Testis (tissue), 3 donors: Measurements from ENCODE around the gene KIR3DL2. TPM values are rescaled to one million over a fixed set of nuclear protein-coding genes. Genes with fewer than 3 reads are reported as not detected.
"Not testable (repeated sequence)": the region's sequence is repeated elsewhere in the genome, so short reads cannot be mapped to it uniquely, and the experiment has no call there.

Experiments
- DNase-seq: peaks from one replicate; pipeline ENCODE4 v3.0.0-alpha.2; 2019
- H3K27ac ChIP-seq, 2 donors: fragments of 200-600 bp; sonication (generic); one replicate each; pipeline ENCODE4 v1.5.1; 2019
- H3K27me3 ChIP-seq: fragments of 200-600 bp; sonication (generic); one replicate; pipeline ENCODE4 v1.5.1; 2019
- H3K36me3 ChIP-seq: fragments of 200-600 bp; sonication (generic); one replicate; pipeline ENCODE4 v1.5.1; 2017; ENCODE audit warnings: low read depth; ENCODE audit errors: missing control alignments
- H3K4me1 ChIP-seq: fragments of 200-600 bp; sonication (generic); one replicate; pipeline ENCODE4 v1.5.1; 2019
- H3K4me3 ChIP-seq, 2 donors: fragments of 200-600 bp; sonication (generic); one replicate each; pipeline ENCODE4 v1.5.1; 2017 to 2019
- H3K9me3 ChIP-seq: fragments of 200-600 bp; sonication (generic); one replicate; pipeline ENCODE4 v1.5.1; 2017
- CTCF ChIP-seq, 3 experiments: fragments of 450-650 bp in 2 of 3; fragments of 200-600 bp in 1 of 3; sonication (generic) in 1 of 3; IDR thresholded peaks; one replicate each; pipeline ENCODE4 v1.5.1; 2016 to 2019; ENCODE audit warnings: antibody characterized with exemption in 3 of 3, mild to moderate bottlenecking in 2 of 3, moderate library complexity in 1 of 3
- POLR2A ChIP-seq: fragments of 450-650 bp; IDR thresholded peaks from one replicate; pipeline ENCODE4 v1.6.1; 2017; ENCODE audit warnings: antibody characterized with exemption, mild to moderate bottlenecking, moderate library complexity
- WGBS, 2 donors: methylation state at CpG; one replicate each; pipeline ENCODE4 v1.1.5; 2018; 5-methylcytosine and 5-hydroxymethylcytosine counted together
- intact Hi-C: fragments of 100-400 bp; cut with DNase I; formaldehyde crosslinking; loops from one replicate; pipeline ENCODE4 v1.15.1; 2023; ENCODE audit warnings: low total_unique reads
- polyA plus RNA-seq: library from polyadenylated mRNA; stranded (reverse); fragments of 350-450 nt; fragmentation: Illumina TruSeq; extraction: RNeasy Lipid Tissue Mini Kit (QIAGEN cat#74804); gene quantifications from one replicate; pipeline ENCODE4 v1.2.3, GENCODE V29; 2014; ENCODE audit warnings: low read depth, low replicate concordance; ENCODE audit not compliant: insufficient read depth
- total RNA-seq, 2 donors: library from RNA; depleted of rRNA; stranded (reverse); fragments of >200 nt; gene quantifications; one replicate each; pipeline ENCODE4 v1.2.3, GENCODE V29; 2016

The KIR3DL2 gene
- total and polyA plus RNA-seq, 3 donors from 2014 or later = not detected

DNA sequence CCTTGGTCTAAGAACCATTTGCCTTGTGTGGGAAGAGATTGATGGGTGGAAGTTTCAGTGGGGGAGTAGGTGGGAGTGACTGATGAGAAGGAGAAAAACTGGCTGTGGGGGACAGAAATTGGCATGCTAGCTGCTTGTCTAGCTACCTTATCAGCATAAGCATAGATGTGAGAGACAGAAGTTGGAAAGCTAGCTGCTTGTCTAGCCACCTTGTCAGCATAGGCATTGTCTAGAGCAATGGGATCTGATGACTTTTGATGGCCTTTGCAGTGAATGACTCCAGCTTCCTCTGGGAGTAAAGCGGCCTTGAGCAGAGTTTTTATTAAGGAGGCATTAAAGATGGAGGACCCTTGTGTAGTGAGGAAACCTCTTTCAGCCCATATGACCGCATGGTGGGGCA, 45.8 kb downstream of the KIR3DL2 start:
- DNase-seq = no peak

DNA sequence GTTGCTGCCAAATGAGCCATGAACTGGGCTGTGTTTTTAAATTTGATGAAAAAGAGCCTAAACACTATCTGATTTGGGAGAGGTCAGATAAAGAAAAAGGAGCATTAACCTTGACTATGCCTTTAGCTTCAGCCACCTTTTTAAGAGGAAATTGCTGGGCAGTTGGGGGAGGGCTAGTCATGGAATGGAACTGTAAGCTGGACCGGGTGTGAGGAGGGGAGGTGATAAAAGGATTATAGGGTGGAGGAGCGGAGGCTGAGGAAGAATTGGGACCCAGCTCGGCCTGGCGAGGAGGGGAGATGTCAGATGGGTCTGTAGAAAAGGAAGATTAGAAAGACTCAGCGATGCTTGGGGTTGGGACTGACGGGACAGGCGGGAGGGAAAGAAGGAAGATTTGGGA, 48.4 kb downstream of the KIR3DL2 start:
- H3K36me3 ChIP-seq, H3K4me1 ChIP-seq, H3K4me3 ChIP-seq, H3K9me3 ChIP-seq, H3K27me3 ChIP-seq, H3K27ac ChIP-seq, intact Hi-C loops, DNase-seq: not testable (repeated sequence)
- 79 to 85% methylated on average over 7 of the region's 7 CpGs for WGBS, 2 donors

More for the DNA sequence above, 45.8 kb downstream of the KIR3DL2 start:
- no peaks in the 10 kb centered on the region for H3K9me3 ChIP-seq
- no peak overlapping the region for H3K4me3 ChIP-seq
- no peak for TF ChIP-seq CTCF (IDR thresholded peaks at IDR 0.05)
- no peak for TF ChIP-seq POLR2A
- intact Hi-C loops = no loop called here
- no peak overlapping the region for H3K27ac ChIP-seq
- no peaks in the 10 kb centered on the region for H3K36me3 ChIP-seq
- H3K27me3 ChIP-seq = no peaks in the 10 kb centered on the region
- no peaks in the 10 kb centered on the region for H3K4me1 ChIP-seq
- 72 to 80% methylated on average over 2 of the region's 2 CpGs for WGBS, 2 donors

- H3K27me3 ChIP-seq, H3K9me3 ChIP-seq, H3K4me3 ChIP-seq, H3K4me1 ChIP-seq, H3K27ac ChIP-seq, intact Hi-C loops, DNase-seq, H3K36me3 ChIP-seq: not testable (repeated sequence)
- 79 to 84% methylated on average over 9 of the region's 9 CpGs for WGBS, 2 donors
Observed at GRCh38 chr19:54899646-54900045, 49.4 kb downstream of the KIR3DL2 start.

DNA sequence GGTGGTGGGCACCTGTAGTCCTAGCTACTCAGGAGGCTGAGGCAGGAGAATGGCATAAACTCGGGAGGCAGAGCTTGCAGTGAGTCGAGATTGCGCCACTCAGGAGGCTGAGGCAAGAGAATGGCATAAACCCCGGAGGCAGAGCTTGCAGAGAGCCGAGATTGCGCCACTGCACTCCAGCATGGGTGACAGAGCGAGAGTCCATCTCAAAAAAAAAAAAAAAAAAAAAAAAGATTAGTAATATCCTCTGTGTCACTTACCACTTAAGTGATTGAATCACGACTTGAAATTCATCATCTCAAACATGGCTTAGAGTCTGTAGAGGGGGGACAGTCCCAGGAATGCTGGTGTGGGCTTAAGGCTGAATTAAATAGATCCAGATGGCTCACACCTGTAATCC, 50.9 kb downstream of the KIR3DL2 start:
- H3K36me3 ChIP-seq, H3K27me3 ChIP-seq, DNase-seq, H3K9me3 ChIP-seq, H3K4me3 ChIP-seq, intact Hi-C loops, H3K4me1 ChIP-seq, H3K27ac ChIP-seq: not testable (repeated sequence)
- 82 to 84% methylated on average over 8 of the region's 8 CpGs for WGBS, 2 donors

GRCh38 chr19:54902061-54902460, 51.8 kb downstream of the KIR3DL2 start:
- WGBS, 2 donors = 74 to 79% methylated on average over 3 of the region's 3 CpGs
- TF ChIP-seq POLR2A = no peak
- no peaks in the 10 kb centered on the region for H3K4me1 ChIP-seq
- H3K4me3 ChIP-seq = no peak overlapping the region
- H3K27ac ChIP-seq = no peak overlapping the region
- no peaks in the 10 kb centered on the region for H3K27me3 ChIP-seq
- H3K36me3 ChIP-seq = no peaks in the 10 kb centered on the region
- intact Hi-C loops = no loop called here
- no peak for DNase-seq
- H3K9me3 ChIP-seq = no peaks in the 10 kb centered on the region

DNA sequence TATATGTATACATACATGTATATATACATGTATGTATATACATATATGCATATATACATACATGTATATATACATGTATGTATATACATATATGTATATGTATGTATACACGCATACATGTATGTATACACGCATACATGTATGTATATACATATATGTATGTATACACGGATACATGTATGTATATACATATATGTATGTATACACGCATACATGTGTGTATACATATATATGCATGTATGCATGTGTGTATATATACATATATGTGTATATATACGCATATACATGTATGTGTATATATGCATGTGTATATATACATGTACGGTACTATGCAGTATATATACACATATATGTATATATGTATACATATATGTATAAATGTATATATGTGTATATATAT, 53.1 kb downstream of the KIR3DL2 start:
- Histone ChIP-seq H3K4me3 (no peak overlapping the region), H3K27me3 (no peaks in the 10 kb centered on the region), H3K27ac (no peak overlapping the region), H3K9me3 (no peaks in the 10 kb centered on the region), H3K36me3 (no peaks in the 10 kb centered on the region), H3K4me1 (no peaks in the 10 kb centered on the region)
- 80 to 81% methylated on average over 6 of the region's 6 CpGs for WGBS, 2 donors
- intact Hi-C loops = no loop called here
- TF ChIP-seq POLR2A = no peak
- no peak for TF ChIP-seq CTCF (IDR thresholded peaks at IDR 0.05)
- DNase-seq = no peak

DNA sequence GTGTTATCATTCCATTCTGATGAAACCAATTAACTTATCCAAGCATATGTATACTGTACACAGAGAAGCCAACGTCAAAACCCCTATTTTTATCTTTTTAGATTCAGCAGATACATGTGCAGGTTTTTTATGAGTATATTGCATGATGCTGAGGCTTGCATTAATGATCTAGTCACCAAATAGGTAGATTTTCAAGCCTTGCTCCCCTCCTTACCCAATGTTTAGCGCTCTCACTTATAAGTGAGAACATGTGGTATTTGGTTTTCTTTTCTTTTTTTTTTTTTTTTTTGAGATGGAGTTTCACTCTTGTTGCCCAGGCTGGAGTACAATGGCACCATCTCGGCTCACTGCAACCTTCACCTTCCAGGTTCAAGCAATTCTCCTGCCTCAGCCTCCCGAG, 54.0 kb downstream of the KIR3DL2 start:
- H3K4me1 ChIP-seq, H3K9me3 ChIP-seq, H3K4me3 ChIP-seq, H3K27me3 ChIP-seq, H3K36me3 ChIP-seq, H3K27ac ChIP-seq, DNase-seq, intact Hi-C loops: not testable (repeated sequence)
- WGBS, 2 donors = 78 to 83% methylated on average over 4 of the region's 4 CpGs
